ENCODE measurements around the gene ZBTB8OS.
A peak's percentile ranks its signal among the peaks of the same experiment; 100 is the strongest.
"Not testable (repeated sequence)": the region's sequence is repeated elsewhere in the genome, so short reads cannot be mapped to it uniquely, and the experiment has no call there.

The ZBTB8OS gene

DNA sequence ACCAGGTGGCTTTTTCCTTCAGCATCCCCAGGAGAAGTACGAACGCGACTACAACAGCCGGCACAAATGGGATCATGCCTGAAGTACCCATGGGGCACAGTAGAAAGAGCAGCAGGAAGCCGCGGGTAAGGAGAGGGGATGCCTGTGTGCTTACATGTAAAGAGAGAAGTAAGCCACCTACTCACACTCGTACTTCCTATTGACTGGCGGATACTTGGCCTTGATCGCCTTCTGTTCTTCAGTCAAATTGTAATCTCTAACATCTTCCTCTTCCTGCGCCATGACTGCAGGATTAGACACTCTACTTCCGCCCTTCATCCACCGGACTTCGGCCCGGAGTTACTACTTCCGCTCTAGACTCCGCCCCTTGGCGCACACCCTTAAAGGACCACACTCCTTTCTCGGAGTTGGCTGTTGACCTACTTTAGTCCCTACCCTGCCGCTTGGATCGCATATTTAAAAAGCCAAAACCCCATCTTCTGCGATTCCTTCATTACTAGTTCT, at the start of gene ZBTB8OS:
Gene ZBTB8OS (minus strand): TSS at position 303 of the 504 bp plus-strand sequence. CDS start 21 bp downstream, at position 282.
- DNase-seq = peak; percentile 21 to 91 (median 82)

DNA sequence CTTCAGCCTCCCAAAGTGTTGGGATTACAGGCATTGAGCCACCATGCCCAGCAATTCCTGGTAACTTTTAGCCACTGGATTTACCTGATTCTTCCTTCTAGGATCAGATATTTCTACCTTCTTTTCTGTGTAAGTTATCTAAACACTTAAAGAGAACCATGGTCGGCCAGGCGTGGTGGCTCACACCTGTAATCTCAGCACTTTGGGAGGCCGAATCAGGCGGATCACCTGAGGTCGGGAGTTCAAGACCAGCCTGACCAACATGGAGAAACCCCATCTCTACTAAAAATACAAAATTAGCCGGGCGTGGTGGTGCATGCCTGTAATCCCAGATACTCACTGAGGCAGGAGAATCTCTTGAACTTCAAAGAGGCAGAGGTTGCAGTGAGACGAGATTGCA, 46.6 kb upstream of the ZBTB8OS start:
- not testable (repeated sequence) for DNase-seq

DNA sequence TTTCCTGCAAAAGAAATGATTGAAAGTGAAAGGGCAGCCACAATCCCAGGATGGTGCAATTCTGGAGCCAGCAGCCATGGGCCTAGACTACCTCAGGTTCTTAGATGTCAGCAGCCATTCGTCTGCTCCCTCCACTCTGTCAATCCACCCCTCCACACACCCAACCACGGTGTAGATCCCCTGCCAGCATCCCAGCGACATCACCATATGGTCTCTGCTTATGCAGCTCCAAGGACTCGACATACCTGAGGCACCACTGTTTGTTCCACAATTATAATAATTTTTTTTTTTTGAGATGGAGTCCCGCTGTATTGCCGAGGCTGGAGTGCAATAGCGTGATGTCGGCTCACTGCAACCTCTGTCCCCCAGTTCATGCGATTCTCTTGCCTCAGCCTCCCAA, 45.7 kb upstream of the ZBTB8OS start:
- no peak for DNase-seq

DNA sequence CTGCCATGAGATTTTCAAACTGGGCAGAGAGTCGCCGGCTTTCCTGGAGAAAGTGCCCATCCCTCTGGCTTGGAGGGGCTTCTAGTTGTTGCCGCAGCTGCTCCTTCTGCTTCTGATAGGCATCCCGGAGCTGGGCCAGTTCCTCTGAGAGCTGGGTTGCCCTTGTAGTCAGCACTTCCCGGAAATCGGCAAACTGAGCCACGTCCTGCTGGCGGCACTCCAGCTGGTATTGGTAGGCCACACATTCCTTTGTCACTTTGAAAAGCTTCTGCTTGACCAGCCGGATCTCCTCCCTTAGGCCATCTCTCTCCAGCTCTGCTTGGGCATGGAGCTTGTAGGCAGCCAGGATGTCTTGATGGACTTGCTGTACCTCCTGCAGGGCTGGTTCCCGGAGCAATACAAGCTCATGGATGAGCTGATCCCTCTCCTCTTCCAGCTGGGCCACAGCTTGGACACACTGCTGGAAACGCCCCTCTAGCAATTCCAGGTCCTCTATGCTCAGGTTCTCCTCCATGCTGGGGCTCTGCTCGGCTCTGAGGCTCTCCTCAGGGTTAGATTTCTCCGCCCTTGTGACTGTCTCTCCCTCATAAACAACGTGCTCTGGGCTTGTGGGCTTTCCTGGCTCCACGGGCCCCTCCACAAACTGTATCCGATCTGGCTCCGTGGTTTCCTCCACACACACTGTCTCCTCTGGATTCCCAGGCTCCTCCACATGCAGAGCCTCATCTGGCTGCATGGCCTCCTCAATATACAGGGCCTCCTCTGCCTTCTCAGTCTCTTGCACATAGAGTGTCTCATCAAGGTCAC, 45.0 kb upstream of the ZBTB8OS start:
- peak in 6 of 14 donors; percentile 2 to 75 (median 23) for DNase-seq

DNA sequence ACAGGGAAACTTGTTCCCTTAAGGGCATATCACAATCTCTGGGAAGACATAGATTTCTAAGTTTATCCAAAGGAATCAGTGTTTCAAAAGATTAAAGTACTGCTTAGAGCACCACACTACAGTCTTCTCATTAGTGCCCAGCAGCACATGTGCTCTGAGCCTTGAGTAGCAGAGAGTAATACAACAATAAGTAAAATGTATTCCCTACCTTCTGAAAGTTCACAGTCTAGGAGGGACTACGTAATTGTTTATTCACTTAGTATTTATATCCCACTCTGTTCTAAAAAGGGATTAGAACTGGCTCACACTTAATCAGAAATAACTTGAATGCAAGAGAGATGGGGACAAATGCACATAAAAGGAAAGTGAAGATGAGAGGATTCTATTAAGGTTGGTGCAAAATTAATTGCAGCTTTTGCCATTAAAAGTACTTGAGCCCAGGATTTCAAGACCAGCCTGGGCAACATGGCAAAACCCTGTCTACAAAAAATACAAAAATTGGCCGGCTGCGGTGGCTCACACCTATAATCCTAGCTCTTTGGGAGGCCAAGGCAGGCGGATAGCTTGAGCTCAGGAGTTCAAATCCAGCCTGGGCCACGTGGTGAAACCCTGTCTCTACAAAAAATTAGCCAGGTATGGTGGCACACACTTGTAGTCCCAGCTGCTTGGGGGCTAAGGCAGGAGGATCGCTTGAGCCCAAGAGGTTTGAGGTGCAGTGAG, 43.3 kb upstream of the ZBTB8OS start:
- no peak for DNase-seq

DNA sequence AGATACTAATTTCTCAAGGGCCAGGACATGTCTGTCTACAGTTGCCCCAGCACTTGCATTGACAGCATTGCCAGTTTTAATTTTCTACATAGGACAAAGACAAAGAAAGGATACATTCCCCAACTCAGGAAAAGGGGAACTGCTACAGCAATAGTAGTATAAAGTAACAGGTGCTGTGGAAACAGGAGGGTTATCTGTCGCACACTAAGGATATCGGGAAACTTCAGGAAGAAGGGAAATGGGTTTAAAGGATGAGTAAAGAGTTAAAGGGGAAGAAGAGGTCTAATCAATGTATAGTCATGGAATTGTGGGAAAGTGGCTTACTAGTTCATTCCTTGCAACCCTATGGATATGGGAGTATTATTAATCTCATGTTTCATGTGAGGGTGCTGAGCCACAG, 36.0 kb upstream of the ZBTB8OS start:
- no peak for DNase-seq

DNA sequence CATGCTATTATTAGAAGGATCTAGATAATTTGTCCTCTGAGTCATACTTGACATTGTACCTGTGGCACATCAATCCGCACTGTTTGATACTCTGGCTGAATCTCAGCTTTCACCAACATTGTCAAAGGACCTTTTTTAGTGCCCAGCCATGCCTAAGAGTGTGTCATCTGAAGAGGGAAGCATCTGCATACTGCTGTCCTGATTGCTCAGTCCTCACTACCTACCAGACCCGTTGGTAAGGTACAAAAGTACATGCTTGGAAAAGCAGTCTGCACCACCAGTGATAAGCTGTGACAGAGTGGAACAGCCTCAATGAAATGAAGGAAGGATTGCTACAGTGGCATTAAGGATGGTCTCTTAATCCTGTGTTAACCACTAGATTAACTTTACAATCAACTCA, 35.1 kb upstream of the ZBTB8OS start:
- no peak for DNase-seq

DNA sequence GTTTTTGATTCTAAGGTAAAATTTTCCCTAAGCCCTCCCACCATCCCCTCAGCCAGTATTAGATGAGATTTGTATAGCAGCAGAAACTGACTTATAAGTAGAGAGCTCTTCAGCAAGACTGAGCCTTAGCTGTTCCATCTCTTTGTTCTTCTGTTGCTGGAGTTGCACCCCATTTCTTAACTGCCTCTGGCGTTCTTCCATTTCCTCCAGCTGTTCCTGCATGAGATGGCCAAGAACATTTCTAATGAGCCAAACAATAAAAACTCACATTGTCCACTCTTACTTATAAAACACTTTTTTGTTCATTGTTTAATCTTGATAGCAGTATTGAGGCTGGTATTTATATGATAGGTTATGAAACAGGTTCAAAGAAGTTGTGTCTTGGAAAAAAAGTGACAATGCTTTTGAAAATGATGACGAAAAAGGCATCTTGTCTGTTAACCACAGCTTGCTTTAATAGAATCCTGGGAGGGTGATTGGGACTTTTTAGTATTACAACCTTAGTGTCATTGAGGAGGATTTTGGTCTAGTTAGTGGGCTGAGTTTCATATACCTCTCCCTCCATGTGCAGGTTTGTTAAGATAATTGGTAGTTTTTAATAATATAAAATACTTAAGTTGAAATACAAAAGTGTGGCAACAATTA, 33.9 kb upstream of the ZBTB8OS start:
- DNase-seq = peak in 1 of 14 donors; percentile 4

DNA sequence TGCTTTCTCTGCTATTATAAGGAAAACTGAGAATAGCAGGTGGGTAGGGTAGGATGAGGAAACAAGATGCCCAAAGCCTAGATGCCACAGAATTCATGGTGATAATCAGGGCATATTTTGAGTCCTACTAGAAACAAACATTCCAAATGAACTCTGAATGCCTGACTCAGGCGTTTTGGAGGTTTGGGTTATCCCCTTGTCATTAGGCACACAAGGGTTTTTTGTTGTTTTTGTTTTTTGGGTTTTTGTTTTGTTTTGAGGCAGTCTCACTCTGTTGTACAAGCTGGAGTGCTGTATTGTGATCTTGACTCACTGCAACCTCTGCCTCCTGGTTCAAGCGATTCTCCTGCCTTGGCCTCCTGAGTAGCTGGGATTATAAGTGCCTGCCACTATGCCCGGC, 33.0 kb upstream of the ZBTB8OS start:
- no peak for DNase-seq

DNA sequence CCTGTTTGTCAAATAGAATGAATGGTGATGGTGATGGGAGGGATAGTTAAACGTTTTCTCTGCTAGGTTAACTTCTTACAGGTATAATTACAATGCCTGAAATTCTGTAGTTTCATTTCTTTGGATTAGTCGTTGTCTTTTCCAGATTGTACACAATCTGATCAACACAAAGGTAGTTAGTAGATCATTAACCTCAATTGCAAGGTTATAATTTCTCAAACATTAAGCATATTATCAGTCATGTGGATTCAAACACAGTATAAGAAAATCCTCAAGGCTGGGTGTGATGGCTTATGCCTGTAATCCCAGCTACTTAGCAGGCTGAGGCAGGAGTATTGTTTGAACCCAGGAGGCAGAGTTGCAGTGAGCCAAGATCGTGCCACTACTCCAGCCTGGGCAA, 31.6 kb upstream of the ZBTB8OS start:
- no peak for DNase-seq

DNA sequence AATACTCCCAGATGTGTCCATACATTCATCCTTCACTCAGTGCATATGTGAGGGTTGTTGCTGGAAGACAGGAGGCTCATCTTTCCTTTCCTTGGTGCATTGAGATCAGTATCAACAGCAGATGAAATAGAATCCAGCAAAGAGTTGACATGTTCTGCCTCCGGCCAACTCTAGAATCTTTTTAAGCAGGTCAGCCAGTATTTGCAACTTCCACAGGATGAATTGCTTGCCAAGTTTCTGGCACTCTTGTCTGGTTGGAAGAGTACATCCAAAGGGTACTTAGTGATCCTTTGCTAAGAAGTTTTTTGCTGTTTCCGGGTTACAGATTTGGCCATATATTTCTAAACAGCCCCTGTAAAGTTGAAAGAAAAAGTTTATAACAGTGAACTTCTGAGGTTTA, 31.2 kb upstream of the ZBTB8OS start:
- peak in 2 of 14 donors; percentile 0 to 8 for DNase-seq

DNA sequence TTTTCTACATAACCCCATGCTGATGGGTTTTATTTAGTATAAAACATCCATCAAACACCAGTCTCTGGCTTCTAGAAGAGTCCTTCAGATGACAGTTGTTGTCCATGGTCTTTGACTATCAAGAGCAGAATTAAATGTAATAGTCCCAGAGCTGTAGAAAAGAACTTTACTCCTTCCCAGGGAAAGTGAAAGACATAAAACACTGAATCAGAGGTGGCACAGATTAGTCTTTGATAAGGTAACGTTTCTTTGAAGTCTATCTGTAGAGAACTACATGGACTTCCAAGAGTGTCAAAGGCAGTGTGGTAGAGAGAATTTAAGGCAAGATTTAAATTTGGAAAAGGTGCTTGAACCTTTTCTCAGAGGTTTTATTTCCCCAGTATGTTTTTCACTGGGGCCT, 30.3 kb upstream of the ZBTB8OS start:
- no peak for DNase-seq

DNA sequence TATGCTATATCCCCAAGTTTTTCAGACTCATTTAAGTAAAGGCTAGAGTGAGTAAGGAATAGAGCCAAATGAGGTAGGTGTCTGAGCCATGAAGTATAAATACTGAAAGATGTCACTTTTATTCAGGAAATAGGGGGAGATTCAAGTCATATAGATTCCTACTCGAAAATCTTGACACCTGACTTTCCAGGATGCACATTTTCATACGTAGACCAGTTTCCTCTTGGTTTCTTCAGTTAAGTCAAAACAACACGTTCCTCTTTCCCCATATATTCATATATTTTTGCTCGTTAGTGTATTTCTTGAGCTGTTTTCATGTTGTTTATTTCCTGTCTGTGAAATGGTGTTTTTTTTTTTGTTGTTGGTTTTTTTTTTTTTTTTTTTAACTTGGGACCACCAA, 29.6 kb upstream of the ZBTB8OS start:
- not testable (repeated sequence) for DNase-seq

DNA sequence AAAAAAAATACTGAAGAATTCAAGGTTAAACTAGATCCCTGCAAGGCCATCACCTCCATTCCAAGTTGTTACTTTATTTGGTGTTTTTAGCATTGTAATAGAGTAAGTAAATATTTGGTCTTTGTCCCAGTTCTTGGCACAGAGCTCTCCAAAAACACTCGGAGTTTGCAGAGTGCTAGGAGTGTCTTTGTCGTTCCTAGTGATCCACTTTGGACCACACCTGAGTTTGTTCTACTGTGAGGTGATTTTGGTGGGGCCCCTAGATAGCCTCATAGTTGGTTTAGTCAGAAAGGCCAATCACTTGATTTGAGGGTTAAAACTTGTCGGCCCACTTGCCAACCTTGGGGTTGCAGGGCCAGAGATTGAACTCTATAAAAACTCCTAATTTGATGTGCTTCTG, 26.6 kb upstream of the ZBTB8OS start:
- DNase-seq = no peak

DNA sequence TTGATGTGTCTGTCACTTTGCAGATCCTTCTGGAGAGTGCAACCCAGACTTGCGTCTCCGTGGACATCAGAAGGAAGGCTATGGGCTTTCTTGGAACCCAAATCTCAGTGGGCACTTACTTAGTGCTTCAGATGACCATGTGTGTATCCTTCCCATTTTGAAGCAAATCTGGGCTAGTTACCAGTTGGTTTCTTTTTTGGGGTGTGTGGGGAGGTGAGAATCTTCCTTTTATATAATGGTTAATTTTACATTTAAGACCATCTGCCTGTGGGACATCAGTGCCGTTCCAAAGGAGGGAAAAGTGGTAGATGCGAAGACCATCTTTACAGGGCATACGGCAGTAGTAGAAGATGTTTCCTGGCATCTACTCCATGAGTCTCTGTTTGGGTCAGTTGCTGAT, 18.4 kb upstream of the ZBTB8OS start:
- not testable (repeated sequence) for DNase-seq

DNA sequence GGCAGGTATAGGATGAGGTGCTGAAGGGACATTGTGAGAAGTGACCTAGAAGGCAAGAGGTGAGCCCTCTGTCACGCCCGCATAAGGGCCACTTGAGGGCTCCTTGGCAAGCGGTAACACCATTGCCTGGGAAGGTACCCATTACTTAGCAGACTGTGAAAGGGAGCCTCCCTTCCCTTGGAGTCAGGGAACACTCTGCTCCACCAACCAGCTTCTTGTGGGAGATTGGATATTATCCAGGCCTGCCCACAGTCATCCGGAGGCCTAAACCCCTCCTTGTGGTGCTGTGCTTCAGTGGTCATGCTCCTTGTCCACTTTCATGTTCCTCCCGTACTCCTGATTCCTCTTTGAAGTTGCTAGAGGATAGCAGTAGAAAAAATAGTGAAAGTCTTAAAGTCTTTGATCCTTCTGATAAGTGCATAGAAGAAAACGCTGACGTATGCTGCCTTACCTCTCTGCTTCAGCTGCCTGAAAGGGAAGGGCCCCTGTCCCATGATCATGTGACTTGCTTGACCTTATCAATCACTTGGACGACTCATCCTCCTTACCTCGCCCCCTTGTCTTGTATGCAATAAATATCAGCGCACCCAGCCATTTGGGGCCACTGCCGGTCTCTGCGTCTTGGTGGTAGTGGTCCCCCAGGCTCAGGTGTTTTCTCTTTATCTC, 16.7 kb upstream of the ZBTB8OS start:
- no peak for DNase-seq

DNA sequence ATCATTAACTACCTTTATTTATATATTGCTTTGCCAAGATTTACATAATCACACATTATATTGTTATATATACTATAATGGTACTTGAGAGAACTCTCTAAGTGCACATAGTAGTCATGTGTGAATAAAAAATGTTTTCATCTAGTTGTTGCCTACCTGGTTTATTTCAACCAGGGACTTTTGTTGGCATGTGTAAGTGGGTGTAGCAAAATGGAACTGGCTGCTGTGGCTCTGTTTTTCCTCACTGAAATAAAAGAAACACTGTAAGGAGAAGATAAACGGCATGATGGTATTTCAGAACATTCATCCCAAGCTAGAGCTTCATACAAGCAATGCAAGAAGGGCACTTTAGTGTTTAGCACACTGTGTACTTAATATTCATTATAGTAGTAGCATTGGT, 15.6 kb upstream of the ZBTB8OS start:
- no peak for DNase-seq

DNA sequence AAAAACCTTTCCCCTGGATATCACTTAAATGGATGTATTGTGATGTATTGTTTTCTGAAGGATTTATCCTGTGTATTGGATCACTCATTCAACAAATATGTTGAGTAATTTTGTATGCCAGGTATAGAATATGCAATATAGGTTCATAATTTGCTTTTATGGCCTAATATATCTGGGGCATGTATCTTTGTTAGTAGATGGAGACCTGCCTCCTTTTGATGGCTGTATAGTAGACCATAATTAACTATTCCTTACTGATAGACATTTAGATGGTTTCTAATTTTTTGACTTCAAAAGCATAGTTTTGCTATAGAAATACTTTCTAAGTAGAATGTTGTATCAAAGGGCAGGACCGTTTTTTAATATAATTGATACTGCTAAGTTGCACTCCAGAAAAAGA, 9.2 kb upstream of the ZBTB8OS start:
- no peak for DNase-seq

DNA sequence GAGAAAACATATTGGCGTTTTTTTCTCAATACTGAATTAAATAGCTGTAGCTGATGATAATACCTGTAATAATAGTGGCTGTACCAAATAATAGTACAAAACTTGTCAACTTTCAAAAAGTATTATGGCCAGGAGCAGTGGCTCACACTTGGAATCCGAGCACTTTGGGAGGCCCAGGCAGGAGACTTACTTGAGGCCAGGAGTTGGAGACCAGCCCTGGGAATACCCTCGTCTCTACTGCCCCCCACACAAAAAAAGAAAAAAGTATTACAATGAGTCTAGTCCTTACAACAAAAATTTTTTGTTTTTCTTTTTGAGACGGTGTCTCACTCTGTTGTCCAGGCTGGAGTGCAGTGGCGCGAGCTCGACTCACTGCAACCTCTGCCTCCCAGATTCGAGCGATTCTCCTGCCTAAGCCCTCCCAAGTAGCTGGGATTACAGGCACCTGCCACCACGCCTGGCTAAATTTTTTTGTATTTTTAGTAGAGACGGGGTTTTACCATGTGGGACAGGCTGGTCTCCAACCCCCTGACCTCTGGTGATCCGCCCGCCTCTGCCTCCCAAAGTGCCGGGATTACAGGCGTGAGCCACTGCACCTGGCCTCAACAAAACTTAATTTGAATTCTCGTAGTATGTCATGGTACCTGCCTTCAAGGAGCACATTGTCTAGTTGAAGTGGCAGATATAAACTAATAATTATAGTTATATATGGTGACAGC, 2.1 kb upstream of the ZBTB8OS start:
- no peak for DNase-seq

DNA sequence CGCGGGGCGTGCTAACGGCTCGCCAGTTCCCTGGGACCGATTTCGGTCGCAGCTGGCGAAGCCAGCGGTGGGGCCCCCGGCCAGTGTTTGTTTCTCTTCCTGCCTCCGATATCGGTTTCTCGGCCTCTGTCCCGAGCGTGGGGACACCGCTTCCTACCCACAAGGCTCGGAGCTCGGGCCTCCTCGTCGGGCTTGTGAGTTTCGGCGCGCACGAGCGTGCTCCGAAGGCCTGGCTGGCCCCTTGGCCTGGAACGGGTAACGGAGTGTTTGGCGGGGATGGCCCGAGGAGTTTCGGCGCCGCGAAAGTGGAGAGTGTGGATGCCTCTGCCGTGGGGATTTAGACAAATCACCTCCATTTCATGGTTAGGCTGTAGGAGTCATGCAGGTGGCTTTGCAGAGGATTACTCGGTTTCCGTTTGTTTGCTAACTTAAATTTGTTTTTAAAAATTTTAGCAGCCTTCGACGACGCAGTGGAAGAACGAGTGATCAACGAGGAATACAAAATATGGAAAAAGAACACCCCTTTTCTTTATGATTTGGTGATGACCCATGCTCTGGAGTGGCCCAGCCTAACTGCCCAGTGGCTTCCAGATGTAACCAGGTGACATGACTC, 1.2 kb upstream of the ZBTB8OS start:
- DNase-seq = peak in 1 of 14 donors; percentile 45

DNA sequence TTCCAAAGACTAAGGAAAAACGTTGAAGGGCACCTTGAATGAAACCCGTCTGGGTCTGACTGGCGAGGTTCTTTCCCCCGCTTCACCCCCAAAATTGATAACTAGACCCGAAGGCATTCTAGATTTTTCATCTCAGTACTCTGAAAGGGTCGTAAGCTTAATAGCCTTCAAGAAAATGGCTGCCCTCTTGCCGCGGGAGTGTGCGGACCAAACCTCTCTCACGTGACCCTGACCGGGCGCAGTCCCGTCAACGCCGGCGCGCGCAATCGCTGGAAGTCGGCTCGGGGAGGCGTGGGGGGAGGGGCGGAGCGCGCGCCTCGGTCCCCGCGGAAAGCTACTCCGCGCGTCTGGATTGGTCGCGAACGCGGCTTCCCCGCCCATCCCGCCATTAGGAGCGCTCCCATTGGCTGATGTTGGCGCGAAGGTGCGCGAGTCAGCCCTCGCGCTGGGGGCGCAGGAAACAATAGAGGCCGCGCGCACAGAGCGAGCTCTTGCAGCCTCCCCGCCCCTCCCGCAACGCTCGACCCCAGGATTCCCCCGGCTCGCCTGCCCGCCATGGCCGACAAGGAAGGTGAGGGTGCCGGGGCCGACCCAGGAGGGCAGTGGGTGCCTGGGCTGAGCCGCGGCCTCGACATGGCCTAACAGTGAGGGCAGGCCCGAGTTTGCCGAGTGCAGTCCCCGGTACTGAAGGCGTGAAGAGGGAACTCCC, 556 bp upstream of the ZBTB8OS start, which contains the start of gene RBBP4:
Gene RBBP4 (plus strand): TSS at position 457 of the 709 bp plus-strand sequence. CDS start 99 bp downstream, at position 556.
- DNase-seq = peak; percentile 91 to 98 (median 96)
